Measurements from ENCODE around the gene TTN.

Gene TTN

GRCh38 chr2:178480227-178481181 is 326.7 kb downstream of the TTN start, which contains the start of gene PLEKHA3:
Gene PLEKHA3 (plus strand): TSS chr2:178480457. CDS start chr2:178480870, 413 bp downstream.
- DNase-seq, result peak; percentile 75

GRCh38 chr2:178479758-178480226 is 327.4 kb downstream of the TTN start:
- no peak for DNase-seq

DNA sequence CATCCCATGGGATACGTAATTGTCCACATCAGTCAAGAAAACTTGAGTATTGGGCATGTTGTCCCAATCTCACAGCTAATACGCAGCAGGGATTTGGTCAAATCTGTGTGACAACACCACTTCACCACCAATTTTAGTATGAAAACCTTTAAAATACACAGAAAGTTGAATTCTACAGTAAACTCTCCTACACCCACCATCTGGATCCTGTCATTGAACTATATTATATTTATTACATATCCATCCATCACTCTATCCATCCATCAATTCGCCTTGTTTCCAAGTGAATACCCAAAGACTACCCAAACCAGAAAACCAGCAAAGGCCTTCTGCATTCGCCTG is 328.0 kb downstream of the TTN start:
- DNase-seq, result no peak

GRCh38 chr2:178478439-178479274 is 328.6 kb downstream of the TTN start, which contains the start of gene FKBP7:
Gene FKBP7 (minus strand): TSS chr2:178478600. CDS start chr2:178478499, 101 bp downstream.
- peak; percentile 90 for DNase-seq

GRCh38 chr2:178478130-178478438 is 329.1 kb downstream of the TTN start:
- DNase-seq, result no peak

DNA sequence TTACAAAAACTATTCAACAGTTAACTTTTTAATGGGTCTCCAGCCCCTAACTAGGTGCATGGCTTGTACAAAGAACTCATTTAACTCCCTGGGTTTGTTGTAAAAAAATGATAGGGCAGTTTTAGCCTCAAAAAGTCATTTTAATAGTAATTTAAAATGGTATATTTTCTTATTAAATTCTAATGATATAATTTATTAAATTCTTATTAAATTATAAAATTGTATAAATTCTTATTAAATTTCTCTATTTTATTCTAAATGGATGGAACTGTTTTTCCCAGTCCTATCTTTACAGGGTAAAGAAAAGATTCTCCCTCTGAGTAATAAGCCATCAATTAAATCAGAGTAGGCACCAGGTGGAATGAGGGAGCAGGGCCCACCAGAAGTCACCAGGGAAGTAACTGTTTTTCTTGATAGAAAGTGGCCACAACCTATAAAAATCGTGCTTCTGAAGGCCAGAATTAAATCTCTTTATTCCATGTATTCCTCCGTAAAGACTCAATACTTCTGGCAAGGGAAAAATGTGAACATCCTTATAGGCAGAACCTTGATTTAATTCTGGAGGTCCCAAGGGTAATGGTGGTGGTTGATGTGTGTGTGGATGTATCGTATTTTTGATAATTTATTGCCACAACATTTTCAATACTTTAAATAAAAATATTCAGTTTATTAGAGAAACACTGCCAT is 329.6 kb downstream of the TTN start:
- DNase-seq, result peak; percentile 27

- no peak for DNase-seq
Measured at GRCh38 chr2:178476477-178476876, 330.7 kb downstream of the TTN start.
